HepG2 (cell line): ENCODE data around the gene ZNF584. TPM values are rescaled to one million over a fixed set of nuclear protein-coding genes. Genes with fewer than 3 reads are reported as not detected.

ENCODE experiments used
- BCLAF1 ChIP-seq: fragments of 450-650 bp; IDR thresholded peaks from 2 replicates; pipeline ENCODE4 v1.6.1; 2017; ENCODE audit warnings: mild to moderate bottlenecking
- FLYWCH1 ChIP-seq: sonication (generic); formaldehyde crosslinking; IDR thresholded peaks from 2 replicates; pipeline ENCODE4 v1.8.1; 2023; ENCODE audit warnings: mild to moderate bottlenecking, missing genetic modification reagents
- HNF4A ChIP-seq: sonication (generic); formaldehyde crosslinking; IDR thresholded peaks from 2 replicates; pipeline ENCODE4 v1.4.0; 2020; ENCODE audit warnings: missing genetic modification reagents
- HNRNPH1 ChIP-seq: fragments of 200-400 bp; formaldehyde crosslinking; optimal IDR thresholded peaks from 2 replicates; pipeline ENCODE3; 2017; ENCODE audit warnings: mild to moderate bottlenecking, low read depth, low read length
- HOXA9 ChIP-seq: sonication (generic); formaldehyde crosslinking; IDR thresholded peaks from 2 replicates; pipeline ENCODE4 v1.8.1; 2022; ENCODE audit warnings: missing genetic modification reagents, mild to moderate bottlenecking, moderate library complexity, borderline replicate concordance
- NBN ChIP-seq: fragments of 450-650 bp; conservative IDR thresholded peaks from 2 replicates; pipeline ENCODE4 v1.6.1; 2017
- REPIN1 ChIP-seq: sonication (generic); formaldehyde crosslinking; IDR thresholded peaks from 2 replicates; pipeline ENCODE4 v1.8.0; 2022; ENCODE audit warnings: missing genetic modification reagents, low read depth, mild to moderate bottlenecking, borderline replicate concordance
- SAFB2 ChIP-seq: sonication (generic); formaldehyde crosslinking; IDR thresholded peaks from 2 replicates; pipeline ENCODE4 v1.5.1; 2020; ENCODE audit warnings: missing genetic modification reagents, low read depth, mild to moderate bottlenecking, borderline replicate concordance
- SP140L ChIP-seq: sonication (generic); formaldehyde crosslinking; IDR thresholded peaks from 2 replicates; pipeline ENCODE4 v1.4.0; 2020; ENCODE audit warnings: missing genetic modification reagents, borderline replicate concordance
- TERF1 ChIP-seq: sonication (generic); formaldehyde crosslinking; IDR thresholded peaks from 2 replicates; pipeline ENCODE4 v1.8.0; 2022; ENCODE audit warnings: mild to moderate bottlenecking, missing genetic modification reagents, moderate library complexity
- USF2 ChIP-seq, 2 experiments: sonication (generic) in 1 of 2; formaldehyde crosslinking in 1 of 2; IDR thresholded peaks; 2 replicates each; pipeline versions ENCODE4 v1.5.1 to v1.6.1; 2011 to 2020; ENCODE audit warnings: borderline replicate concordance in 1 of 2, low read depth in 1 of 2, low read length in 1 of 2, mild to moderate bottlenecking in 1 of 2, missing genetic modification reagents in 1 of 2, moderate library complexity in 1 of 2
- ZBTB4 ChIP-seq: sonication (generic); formaldehyde crosslinking; IDR thresholded peaks from 2 replicates; pipeline ENCODE4 v1.4.0; 2020; ENCODE audit warnings: missing genetic modification reagents, mild to moderate bottlenecking, borderline replicate concordance
- ZKSCAN8 ChIP-seq: IDR thresholded peaks from 2 replicates; pipeline ENCODE4 v1.6.1; 2016; ENCODE audit warnings: borderline replicate concordance, missing genetic modification reagents, missing compliant biosample characterization
- ZNF30 ChIP-seq: sonication (generic); formaldehyde crosslinking; IDR thresholded peaks from 2 replicates; pipeline ENCODE4 v1.5.0; 2020; ENCODE audit warnings: mild to moderate bottlenecking, missing genetic modification reagents
- ZNF414 ChIP-seq: sonication (generic); formaldehyde crosslinking; IDR thresholded peaks from 2 replicates; pipeline ENCODE4 v1.5.0; 2020; ENCODE audit warnings: missing genetic modification reagents
- ZNF572 ChIP-seq: sonication (generic); formaldehyde crosslinking; IDR thresholded peaks from 2 replicates; pipeline ENCODE4 v1.5.1; 2020; ENCODE audit warnings: mild to moderate bottlenecking, missing genetic modification reagents
- ZSCAN21 ChIP-seq: sonication (generic); formaldehyde crosslinking; IDR thresholded peaks from 2 replicates; pipeline ENCODE4 v1.8.0; 2022; ENCODE audit warnings: mild to moderate bottlenecking, missing genetic modification reagents, moderate library complexity, borderline replicate concordance
- polyA plus RNA-seq, 8 experiments: library from polyadenylated mRNA; depleted of rRNA in 3 of 8; stranded (reverse) in 7 of 8; unstranded in 1 of 8; fragments of >200 nt; fragmentation: Illumina TruSeq in 4 of 8; extraction: Trizol in 4 of 8; gene quantifications; 2 replicates each; pipeline versions ENCODE4 v1.2.1 to v1.2.3, GENCODE V29; 2011 to 2016; ENCODE audit warnings: low read depth in 4 of 8, missing spikeins in 1 of 8, mixed read lengths in 1 of 8; ENCODE audit not compliant: insufficient read depth in 1 of 8
- total RNA-seq, 5 experiments: library from RNA; depleted of rRNA; stranded (reverse); fragments of >200 nt; fragmentation: Illumina TruSeq; extraction: Trizol; gene quantifications; 2 replicates each; pipeline ENCODE4 v1.2.3, GENCODE V29; 2016; ENCODE audit warnings: low read depth in 1 of 5

Gene ZNF584
- total and polyA plus RNA-seq, 2 of the 13 experiments (the other 11 are each of a cell fraction or from before 2014, with no cell fraction given): 2.4 to 7.0 TPM

- peak; percentile 96 for TF ChIP-seq ZNF414 (CRISPR knock-in tag)
- no peak for TF ChIP-seq NBN
- no peak; the same call in 1 of the 2 replicates for TF ChIP-seq ZNF572 (CRISPR knock-in tag)
- TF ChIP-seq ZSCAN21: peak; percentile 82; the same call in 1 of the 2 replicates
- TF ChIP-seq USF2 (IDR thresholded peaks at IDR 0.05; ENCODE audit: low read depth, low read length): no peak
- TF ChIP-seq USF2 (CRISPR knock-in tag; IDR thresholded peaks at IDR 0.05; ENCODE audit: borderline replicate concordance): no peak
- TF ChIP-seq ZNF30 (CRISPR knock-in tag): 0 out of 2 replicates have a peak, but pooled peaks have one; percentile 55
- TF ChIP-seq HNF4A: no peak; the same call in 1 of the 2 replicates
- no peak for TF ChIP-seq TERF1 (CRISPR knock-in tag)
- no peak for TF ChIP-seq BCLAF1
- TF ChIP-seq HOXA9 (CRISPR knock-in tag): no peak
- peak; percentile 74; the same call in 1 of the 2 replicates for TF ChIP-seq REPIN1 (CRISPR knock-in tag)
- TF ChIP-seq ZBTB4: no peak
- no peak for TF ChIP-seq FLYWCH1 (CRISPR knock-in tag)
- peak; percentile 25; the same call in 1 of the 2 replicates for TF ChIP-seq SAFB2
- 0 out of 2 replicates have a peak, but pooled peaks have one; percentile 48 for TF ChIP-seq ZKSCAN8 (CRISPR knock-in tag)
- no peak for TF ChIP-seq HNRNPH1
- peak; percentile 49; the same call in 1 of the 2 replicates for TF ChIP-seq SP140L (CRISPR knock-in tag)
Measured at GRCh38 chr19:58380662-58381459, 27.6 kb upstream of the ZNF584 start, which contains the start of gene ZNF837 (continued).
